ENCODE data around the gene VSTM4.

VSTM4 gene

GRCh38 chr10:49012603-49013002 is 102.7 kb downstream of the VSTM4 start:
- TF ChIP-seq CTCF (IDR thresholded peaks at IDR 0.05; ENCODE audit: extremely low read depth, insufficient read depth, missing control alignments): no peak
- in situ Hi-C loops (cut with MboI; ENCODE audit: low pct_unique_long_range_greater_than_20kb, low sequenced_read_pairs, unreplicated experiment): no loop called here
- no peak for DNase-seq (ENCODE audit: low spot score)

GRCh38 chr10:49011756-49012155 is 103.6 kb downstream of the VSTM4 start:
- DNase-seq (ENCODE audit: low spot score): no peak
- no peak for TF ChIP-seq CTCF (IDR thresholded peaks at IDR 0.05; ENCODE audit: extremely low read depth, insufficient read depth, missing control alignments)
- in situ Hi-C loops (cut with MboI; ENCODE audit: low pct_unique_long_range_greater_than_20kb, low sequenced_read_pairs, unreplicated experiment): no loop called here

GRCh38 chr10:49010865-49011264 is 104.5 kb downstream of the VSTM4 start:
- no peak for DNase-seq (ENCODE audit: low spot score)
- in situ Hi-C loops (cut with MboI; ENCODE audit: low pct_unique_long_range_greater_than_20kb, low sequenced_read_pairs, unreplicated experiment): no loop called here
- TF ChIP-seq CTCF (IDR thresholded peaks at IDR 0.05; ENCODE audit: extremely low read depth, insufficient read depth, missing control alignments): no peak

- DNase-seq (ENCODE audit: low spot score): no peak
- in situ Hi-C loops (cut with MboI; ENCODE audit: low pct_unique_long_range_greater_than_20kb, low sequenced_read_pairs, unreplicated experiment): no loop called here
- TF ChIP-seq CTCF (IDR thresholded peaks at IDR 0.05; ENCODE audit: extremely low read depth, insufficient read depth, missing control alignments): no peak
Measured at GRCh38 chr10:49010295-49010694, 105.0 kb downstream of the VSTM4 start.

GRCh38 chr10:49009199-49009979 is 105.9 kb downstream of the VSTM4 start:
- no peak for TF ChIP-seq CTCF (IDR thresholded peaks at IDR 0.05; ENCODE audit: extremely low read depth, insufficient read depth, missing control alignments)
- in situ Hi-C loops (cut with MboI; ENCODE audit: low pct_unique_long_range_greater_than_20kb, low sequenced_read_pairs, unreplicated experiment): no loop called here
- no peak for DNase-seq (ENCODE audit: low spot score)

- no peak for DNase-seq (ENCODE audit: low spot score)
- no peak for TF ChIP-seq CTCF (IDR thresholded peaks at IDR 0.05; ENCODE audit: extremely low read depth, insufficient read depth, missing control alignments)
- in situ Hi-C loops (cut with MboI; ENCODE audit: low pct_unique_long_range_greater_than_20kb, low sequenced_read_pairs, unreplicated experiment): no loop called here
Measured at GRCh38 chr10:49008505-49009198, 106.7 kb downstream of the VSTM4 start.

Data from GM13977 (cell line).